ENCODE measurements around the gene HS3ST3A1.

GRCh38 chr17:13545941-13546340 lies 55.8 kb downstream of the HS3ST3A1 start:
- TF ChIP-seq CTCF (IDR thresholded peaks at IDR 0.05; ENCODE audit: low read depth, low read length, missing input control) (no peak), JUND (IDR thresholded peaks at IDR 0.05) (no peak), FOXA1 (IDR thresholded peaks at IDR 0.05) (no peak), GABPA (IDR thresholded peaks at IDR 0.05 in 1 of 2, conservative IDR thresholded peaks at IDR 0.05 in 1 of 2) (no peak), ATF3 (IDR thresholded peaks at IDR 0.05) (no peak), SP1 (IDR thresholded peaks at IDR 0.05) (no peak), HNF4A (conservative IDR thresholded peaks at IDR 0.05) (no peak), MAX (IDR thresholded peaks at IDR 0.05) (no peak), REST (IDR thresholded peaks at IDR 0.05) (no peak)
